HL-60 (cell line): ENCODE results near the gene FHIT.

Source experiments
- DNase-seq, 2 experiments: peaks; one replicate each; pipeline ENCODE4 v3.0.0-alpha.2; 2010 to 2020; ENCODE audit warnings: low read depth in 1 of 2, low spot score in 1 of 2
- H3K27ac ChIP-seq: fragments of 250-450 bp; sonication (Bioruptor Pico); replicated peaks from 2 replicates; pipeline ENCODE4 v1.5.1; 2020; ENCODE audit warnings: mild to moderate bottlenecking, moderate library complexity
- H3K27me3 ChIP-seq: fragments of 250-450 bp; sonication (Bioruptor Pico); 2 replicates; pipeline ENCODE4 v1.5.1; 2021; ENCODE audit warnings: mild to moderate bottlenecking, moderate library complexity; ENCODE audit not compliant: insufficient read depth, poor library complexity, severe bottlenecking
- H3K4me3 ChIP-seq: replicated peaks from 2 replicates; pipeline ENCODE4 v1.5.1; 2011; ENCODE audit warnings: mild to moderate bottlenecking, control low read depth, low read length; ENCODE audit not compliant: insufficient read depth
- GABPA ChIP-seq: IDR thresholded peaks from 2 replicates; pipeline ENCODE4 v1.6.1; 2012; ENCODE audit warnings: low read depth
- POLR2AphosphoS5 ChIP-seq: IDR thresholded peaks from 2 replicates; pipeline ENCODE4 v1.6.1; 2012; ENCODE audit warnings: low read depth
- SPI1 ChIP-seq: IDR thresholded peaks from 2 replicates; pipeline ENCODE4 v1.6.1; 2012; ENCODE audit warnings: low read depth, mild to moderate bottlenecking, borderline replicate concordance
- TF ChIP-seq, protein P1 (sequence below): IDR thresholded peaks from 2 replicates; pipeline ENCODE4 v1.6.1; 2012; ENCODE audit warnings: low read depth; ENCODE audit not compliant: insufficient replicate concordance
- TF ChIP-seq, protein P2 (sequence below): IDR thresholded peaks from one replicate; pipeline ENCODE4 v1.5.1; 2011; ENCODE audit warnings: low read length, control low read depth, inconsistent platforms; ENCODE audit not compliant: insufficient read depth

Gene FHIT

DNA sequence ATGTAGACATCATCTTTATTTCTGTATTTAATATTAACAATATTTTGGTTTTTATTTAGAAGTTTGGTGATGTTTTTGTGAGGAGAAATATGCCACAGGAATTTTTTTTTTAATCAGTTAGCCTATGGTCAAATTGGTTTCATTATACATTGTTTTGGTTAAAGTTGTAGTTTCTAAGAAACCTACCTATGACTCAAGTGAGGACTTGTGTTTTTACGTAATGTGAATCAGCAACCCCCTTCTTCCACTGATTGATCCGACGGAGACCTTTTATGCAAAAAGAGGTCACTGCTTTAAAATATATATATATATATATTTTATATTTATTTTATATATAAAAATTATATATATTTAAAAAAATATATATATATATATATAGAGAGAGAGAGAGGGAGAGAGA lies 698.1 kb downstream of the FHIT start:
- no peak overlapping the region for H3K27ac ChIP-seq
- no peak overlapping the region for H3K4me3 ChIP-seq
- H3K27me3 ChIP-seq: no peaks in the 10 kb centered on the region
- no peak for DNase-seq
- TF ChIP-seq, protein P1, sequence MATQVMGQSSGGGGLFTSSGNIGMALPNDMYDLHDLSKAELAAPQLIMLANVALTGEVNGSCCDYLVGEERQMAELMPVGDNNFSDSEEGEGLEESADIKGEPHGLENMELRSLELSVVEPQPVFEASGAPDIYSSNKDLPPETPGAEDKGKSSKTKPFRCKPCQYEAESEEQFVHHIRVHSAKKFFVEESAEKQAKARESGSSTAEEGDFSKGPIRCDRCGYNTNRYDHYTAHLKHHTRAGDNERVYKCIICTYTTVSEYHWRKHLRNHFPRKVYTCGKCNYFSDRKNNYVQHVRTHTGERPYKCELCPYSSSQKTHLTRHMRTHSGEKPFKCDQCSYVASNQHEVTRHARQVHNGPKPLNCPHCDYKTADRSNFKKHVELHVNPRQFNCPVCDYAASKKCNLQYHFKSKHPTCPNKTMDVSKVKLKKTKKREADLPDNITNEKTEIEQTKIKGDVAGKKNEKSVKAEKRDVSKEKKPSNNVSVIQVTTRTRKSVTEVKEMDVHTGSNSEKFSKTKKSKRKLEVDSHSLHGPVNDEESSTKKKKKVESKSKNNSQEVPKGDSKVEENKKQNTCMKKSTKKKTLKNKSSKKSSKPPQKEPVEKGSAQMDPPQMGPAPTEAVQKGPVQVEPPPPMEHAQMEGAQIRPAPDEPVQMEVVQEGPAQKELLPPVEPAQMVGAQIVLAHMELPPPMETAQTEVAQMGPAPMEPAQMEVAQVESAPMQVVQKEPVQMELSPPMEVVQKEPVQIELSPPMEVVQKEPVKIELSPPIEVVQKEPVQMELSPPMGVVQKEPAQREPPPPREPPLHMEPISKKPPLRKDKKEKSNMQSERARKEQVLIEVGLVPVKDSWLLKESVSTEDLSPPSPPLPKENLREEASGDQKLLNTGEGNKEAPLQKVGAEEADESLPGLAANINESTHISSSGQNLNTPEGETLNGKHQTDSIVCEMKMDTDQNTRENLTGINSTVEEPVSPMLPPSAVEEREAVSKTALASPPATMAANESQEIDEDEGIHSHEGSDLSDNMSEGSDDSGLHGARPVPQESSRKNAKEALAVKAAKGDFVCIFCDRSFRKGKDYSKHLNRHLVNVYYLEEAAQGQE: no peak
- TF ChIP-seq SPI1 (no peak), POLR2AphosphoS5 (no peak)
- TF ChIP-seq, protein P2, sequence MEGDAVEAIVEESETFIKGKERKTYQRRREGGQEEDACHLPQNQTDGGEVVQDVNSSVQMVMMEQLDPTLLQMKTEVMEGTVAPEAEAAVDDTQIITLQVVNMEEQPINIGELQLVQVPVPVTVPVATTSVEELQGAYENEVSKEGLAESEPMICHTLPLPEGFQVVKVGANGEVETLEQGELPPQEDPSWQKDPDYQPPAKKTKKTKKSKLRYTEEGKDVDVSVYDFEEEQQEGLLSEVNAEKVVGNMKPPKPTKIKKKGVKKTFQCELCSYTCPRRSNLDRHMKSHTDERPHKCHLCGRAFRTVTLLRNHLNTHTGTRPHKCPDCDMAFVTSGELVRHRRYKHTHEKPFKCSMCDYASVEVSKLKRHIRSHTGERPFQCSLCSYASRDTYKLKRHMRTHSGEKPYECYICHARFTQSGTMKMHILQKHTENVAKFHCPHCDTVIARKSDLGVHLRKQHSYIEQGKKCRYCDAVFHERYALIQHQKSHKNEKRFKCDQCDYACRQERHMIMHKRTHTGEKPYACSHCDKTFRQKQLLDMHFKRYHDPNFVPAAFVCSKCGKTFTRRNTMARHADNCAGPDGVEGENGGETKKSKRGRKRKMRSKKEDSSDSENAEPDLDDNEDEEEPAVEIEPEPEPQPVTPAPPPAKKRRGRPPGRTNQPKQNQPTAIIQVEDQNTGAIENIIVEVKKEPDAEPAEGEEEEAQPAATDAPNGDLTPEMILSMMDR: no peak

DNA sequence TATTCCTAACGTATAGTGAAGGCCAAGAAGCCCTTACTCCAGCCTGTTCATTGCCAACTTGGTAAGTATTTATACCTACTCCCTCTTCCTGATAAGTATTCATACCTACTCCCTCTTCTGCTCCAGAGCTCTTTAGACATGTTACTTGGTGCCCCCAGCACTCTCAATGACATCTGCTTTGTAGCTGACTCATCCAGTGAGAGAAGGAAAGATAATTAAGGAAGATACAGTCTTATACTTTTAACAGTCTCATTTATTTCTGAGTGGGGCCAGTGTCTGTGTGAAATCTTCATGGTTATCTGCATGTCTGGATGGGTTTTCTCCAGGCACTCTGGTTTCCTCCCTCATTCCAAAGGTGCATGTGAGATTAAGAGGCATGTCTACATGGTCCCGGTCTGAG lies 698.7 kb downstream of the FHIT start:
- Histone ChIP-seq H3K27ac (no peak overlapping the region), H3K27me3 (no peaks in the 10 kb centered on the region), H3K4me3 (no peak overlapping the region)
- no peak for DNase-seq
- TF ChIP-seq GABPA (no peak), SPI1 (no peak), POLR2AphosphoS5 (no peak)
- TF ChIP-seq, protein P2: no peak
- TF ChIP-seq, protein P1: no peak

DNA sequence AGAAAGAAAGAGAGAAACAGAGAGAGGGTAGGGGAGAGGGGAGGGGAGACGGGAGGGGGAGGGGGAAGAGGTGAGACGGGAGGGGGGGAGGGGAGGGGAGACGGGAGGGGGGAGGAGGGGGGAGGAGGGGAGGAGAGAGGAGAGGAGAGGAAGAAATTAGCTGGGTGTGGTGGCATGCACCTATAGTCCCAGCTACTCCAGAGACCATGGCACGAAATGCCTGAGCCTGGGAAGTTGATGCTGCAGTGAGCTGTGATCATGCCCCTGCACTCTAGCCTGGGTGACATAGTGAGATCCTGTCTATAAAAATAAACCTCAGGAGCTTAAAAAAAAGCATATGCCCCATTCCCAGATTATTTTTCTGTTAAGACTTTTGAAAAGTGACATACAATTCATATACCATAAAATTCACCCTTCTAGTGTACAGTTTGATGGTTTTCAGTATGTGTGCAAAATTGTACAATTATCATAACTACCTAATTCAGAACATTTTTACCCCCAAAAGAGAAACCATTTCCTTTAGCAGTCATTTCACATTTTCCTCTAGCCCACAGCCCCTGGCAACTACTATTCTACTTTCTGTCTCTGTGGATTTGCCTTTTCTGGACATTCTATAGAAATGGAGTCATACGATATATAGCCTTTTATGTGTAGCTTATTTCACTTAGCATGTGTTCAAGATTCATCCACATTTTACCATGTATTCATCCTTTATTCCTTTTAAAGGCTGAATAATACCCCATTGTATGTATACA lies 699.6 kb downstream of the FHIT start:
- no peaks in the 10 kb centered on the region for H3K27me3 ChIP-seq
- no peak for DNase-seq
- no peak overlapping the region for H3K4me3 ChIP-seq
- TF ChIP-seq GABPA (no peak), SPI1 (no peak), POLR2AphosphoS5 (no peak)
- TF ChIP-seq, protein P2: no peak
- TF ChIP-seq, protein P1: no peak
- H3K27ac ChIP-seq: no peak overlapping the region
